Measurements from ENCODE around the gene AKR1C3. TPM values are rescaled to one million over a fixed set of nuclear protein-coding genes. Genes with fewer than 3 reads are reported as not detected.
"Not testable (repeated sequence)": the region's sequence is repeated elsewhere in the genome, so short reads cannot be mapped to it uniquely, and the experiment has no call there.

AKR1C3 gene
- total RNA-seq, 1 experiment from 2014 or later, result 0.55 TPM

- Histone ChIP-seq H3K4me3 (no peak overlapping the region), H3K27ac (no peak overlapping the region), H3K36me3 (no peaks in the 10 kb centered on the region), H3K27me3 (replicated peaks) (no peaks in the 10 kb centered on the region), H3K4me1 (replicated peaks) (no peaks in the 10 kb centered on the region), H3K9me3 (replicated peaks) (peaks cover 5% of the 10 kb centered on the region; the same call in 1 of the 2 replicates)
- DNase-seq (ENCODE audit: low read depth in 1 of 2, low spot score in 2 of 2), result no peak
Measured at GRCh38 chr10:5135581-5135980, 41.4 kb downstream of the AKR1C3 start.

DNA sequence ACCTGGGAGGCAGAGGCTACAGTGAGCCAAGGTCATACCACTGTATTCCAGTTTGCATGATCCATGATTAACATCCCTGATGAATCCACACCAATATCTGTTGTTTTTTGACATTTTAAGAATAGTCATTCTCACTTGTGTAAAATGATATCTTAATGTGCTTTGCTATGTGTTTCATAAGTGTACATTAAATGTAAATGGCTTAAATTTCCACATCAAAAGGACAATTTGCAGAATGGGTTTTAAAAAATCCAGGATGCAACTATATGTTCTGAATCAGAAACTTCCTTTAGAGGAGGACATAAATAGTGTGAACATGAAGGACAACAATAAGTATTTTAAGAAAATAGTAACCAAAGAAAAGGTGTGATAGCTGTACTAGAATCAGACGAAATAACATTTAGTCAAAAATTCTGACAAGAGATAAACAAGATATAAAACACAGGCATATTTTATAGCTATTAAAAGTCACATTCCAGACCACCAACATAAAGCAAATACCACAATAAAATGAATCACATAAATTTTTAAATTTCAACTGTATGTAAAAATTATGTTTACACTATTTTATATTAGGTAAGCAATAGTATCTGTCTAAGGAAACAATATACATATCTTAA, 42.4 kb downstream of the AKR1C3 start:
- H3K27me3 ChIP-seq (replicated peaks), result no peaks in the 10 kb centered on the region
- H3K27ac ChIP-seq, result no peak overlapping the region
- H3K36me3 ChIP-seq, result no peaks in the 10 kb centered on the region
- DNase-seq (ENCODE audit: low read depth in 1 of 2, low spot score in 2 of 2), result no peak
- H3K9me3 ChIP-seq (replicated peaks), result peaks cover 5% of the 10 kb centered on the region; the same call in 1 of the 2 replicates
- H3K4me3 ChIP-seq, result no peak overlapping the region
- no peaks in the 10 kb centered on the region for H3K4me1 ChIP-seq (replicated peaks)

DNA sequence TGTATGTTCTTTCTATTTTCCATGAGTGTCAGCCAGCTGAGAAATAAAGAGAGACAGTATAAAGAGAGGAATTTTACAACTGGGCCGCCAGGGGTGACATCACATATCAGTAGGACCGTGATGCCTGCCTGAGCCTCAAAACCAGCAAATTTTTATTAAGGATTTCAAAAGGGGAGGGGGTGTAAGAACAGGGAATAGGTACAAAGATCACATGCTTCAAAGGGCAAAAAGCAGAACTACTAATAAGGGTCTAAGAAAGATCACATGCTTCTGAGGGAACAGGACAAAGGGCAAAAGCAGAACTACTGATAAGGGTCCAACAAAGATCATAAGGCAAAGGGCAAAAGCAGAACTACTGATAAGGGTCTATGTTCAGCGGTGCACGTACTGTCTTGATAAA, 43.5 kb downstream of the AKR1C3 start:
- H3K4me3 ChIP-seq; H3K27ac ChIP-seq; H3K36me3 ChIP-seq; DNase-seq (ENCODE audit: low read depth in 1 of 2, low spot score in 2 of 2); H3K9me3 ChIP-seq (replicated peaks); H3K4me1 ChIP-seq (replicated peaks); H3K27me3 ChIP-seq (replicated peaks): not testable (repeated sequence)

GRCh38 chr10:5142199-5142598, 48.0 kb downstream of the AKR1C3 start:
- no peak for DNase-seq (ENCODE audit: low read depth in 1 of 2, low spot score in 2 of 2)
- 0 out of 2 replicates have a peak, but pooled peaks cover under 1% of the 10 kb centered on the region for H3K9me3 ChIP-seq (replicated peaks)
- H3K4me3 ChIP-seq, result no peak overlapping the region
- no peak overlapping the region for H3K27ac ChIP-seq
- no peaks in the 10 kb centered on the region for H3K4me1 ChIP-seq (replicated peaks)
- H3K27me3 ChIP-seq (replicated peaks), result no peaks in the 10 kb centered on the region
- H3K36me3 ChIP-seq, result no peaks in the 10 kb centered on the region

DNA sequence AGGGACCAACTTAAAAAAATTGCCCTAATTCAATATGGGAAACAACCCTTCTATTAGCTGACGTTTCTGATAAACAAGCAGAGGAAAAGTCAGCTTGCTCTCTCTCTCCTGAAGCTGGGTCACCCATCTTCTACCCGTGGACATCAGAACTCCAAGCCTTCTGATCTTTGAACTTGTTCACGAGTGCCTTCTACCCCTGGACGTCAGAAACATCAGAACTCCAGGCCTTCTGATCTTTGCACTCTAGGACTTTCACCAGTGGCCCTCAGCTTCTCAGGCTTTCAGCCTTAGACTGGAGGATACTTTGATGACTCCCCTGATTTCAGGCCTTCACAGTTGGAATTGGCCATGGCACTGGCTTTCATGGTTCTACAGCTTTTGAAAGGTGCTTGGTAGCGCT, 48.9 kb downstream of the AKR1C3 start:
- no peaks in the 10 kb centered on the region for H3K27me3 ChIP-seq (replicated peaks)
- no peaks in the 10 kb centered on the region for H3K4me1 ChIP-seq (replicated peaks)
- H3K4me3 ChIP-seq, result no peak overlapping the region
- DNase-seq (ENCODE audit: low read depth in 1 of 2, low spot score in 2 of 2), result no peak
- H3K9me3 ChIP-seq (replicated peaks), result no peaks in the 10 kb centered on the region
- no peaks in the 10 kb centered on the region for H3K36me3 ChIP-seq
- no peak overlapping the region for H3K27ac ChIP-seq

GRCh38 chr10:5146920-5147254, 52.7 kb downstream of the AKR1C3 start:
- no peaks in the 10 kb centered on the region for H3K36me3 ChIP-seq
- no peaks in the 10 kb centered on the region for H3K9me3 ChIP-seq (replicated peaks)
- no peak overlapping the region for H3K27ac ChIP-seq
- H3K27me3 ChIP-seq (replicated peaks), result no peaks in the 10 kb centered on the region
- no peak overlapping the region for H3K4me3 ChIP-seq
- DNase-seq (ENCODE audit: low read depth in 1 of 2, low spot score in 2 of 2), result no peak
- H3K4me1 ChIP-seq (replicated peaks), result no peaks in the 10 kb centered on the region

- H3K9me3 ChIP-seq (replicated peaks), result no peaks in the 10 kb centered on the region
- no peak overlapping the region for H3K27ac ChIP-seq
- DNase-seq (ENCODE audit: low read depth in 1 of 2, low spot score in 2 of 2), result no peak
- no peaks in the 10 kb centered on the region for H3K4me1 ChIP-seq (replicated peaks)
- H3K36me3 ChIP-seq, result no peaks in the 10 kb centered on the region
- H3K4me3 ChIP-seq, result no peak overlapping the region
- H3K27me3 ChIP-seq (replicated peaks), result no peaks in the 10 kb centered on the region
Measured at GRCh38 chr10:5147255-5147980, 53.2 kb downstream of the AKR1C3 start.

GRCh38 chr10:5147981-5148677, 53.9 kb downstream of the AKR1C3 start:
- Histone ChIP-seq H3K4me3 (no peak overlapping the region), H3K4me1 (replicated peaks) (no peaks in the 10 kb centered on the region), H3K9me3 (replicated peaks) (no peaks in the 10 kb centered on the region), H3K36me3 (no peaks in the 10 kb centered on the region), H3K27me3 (replicated peaks) (no peaks in the 10 kb centered on the region), H3K27ac (no peak overlapping the region)
- no peak for DNase-seq (ENCODE audit: low read depth in 1 of 2, low spot score in 2 of 2)

DNA sequence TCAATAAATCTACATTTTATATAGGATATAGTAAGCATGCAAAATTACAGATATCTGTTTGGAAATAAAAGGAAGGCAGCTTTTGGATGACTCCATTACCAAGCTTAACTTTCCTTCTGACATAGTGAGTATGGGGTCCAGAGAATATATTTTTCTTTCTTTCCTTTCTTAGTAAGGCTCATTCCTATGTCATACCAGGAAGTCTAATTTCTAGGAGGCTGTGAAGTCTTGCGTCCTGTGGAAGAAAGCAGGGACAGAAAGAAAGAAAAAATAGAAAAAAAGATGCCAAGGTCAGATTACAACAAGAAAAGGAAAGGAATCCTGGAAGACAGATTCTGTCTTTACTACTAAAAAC, 54.4 kb downstream of the AKR1C3 start:
- no peaks in the 10 kb centered on the region for H3K27me3 ChIP-seq (replicated peaks)
- H3K27ac ChIP-seq, result no peak overlapping the region
- H3K4me1 ChIP-seq (replicated peaks), result no peaks in the 10 kb centered on the region
- no peaks in the 10 kb centered on the region for H3K9me3 ChIP-seq (replicated peaks)
- DNase-seq (ENCODE audit: low read depth in 1 of 2, low spot score in 2 of 2), result no peak
- no peak overlapping the region for H3K4me3 ChIP-seq
- H3K36me3 ChIP-seq, result no peaks in the 10 kb centered on the region

DNA sequence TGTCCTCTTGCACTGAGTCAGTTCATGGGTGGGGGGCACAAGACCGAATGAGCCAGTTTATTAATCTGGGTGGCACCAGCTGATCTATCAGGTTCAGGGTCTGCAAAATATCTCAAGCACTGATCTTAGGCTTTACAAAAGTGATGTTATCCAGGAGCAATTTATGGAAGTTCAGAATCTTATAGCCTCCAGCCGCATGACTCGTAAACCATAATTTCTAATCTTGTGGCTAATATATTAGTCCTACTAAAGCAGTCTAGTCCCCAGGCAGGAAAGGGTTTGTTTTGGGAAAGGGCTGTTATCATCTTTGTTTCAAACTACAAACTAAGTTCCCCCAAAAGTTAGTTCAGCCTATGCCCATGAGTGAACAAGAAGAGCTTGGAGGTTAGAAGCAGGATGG, 56.9 kb downstream of the AKR1C3 start:
- H3K27me3 ChIP-seq (replicated peaks), result no peaks in the 10 kb centered on the region
- no peaks in the 10 kb centered on the region for H3K9me3 ChIP-seq (replicated peaks)
- no peak overlapping the region for H3K4me3 ChIP-seq
- H3K4me1 ChIP-seq (replicated peaks), result no peaks in the 10 kb centered on the region
- no peak overlapping the region for H3K27ac ChIP-seq
- H3K36me3 ChIP-seq, result no peaks in the 10 kb centered on the region
- DNase-seq (ENCODE audit: low read depth in 1 of 2, low spot score in 2 of 2), result no peak

- Histone ChIP-seq H3K9me3 (replicated peaks) (no peaks in the 10 kb centered on the region), H3K4me1 (replicated peaks) (no peaks in the 10 kb centered on the region), H3K4me3 (no peak overlapping the region), H3K27me3 (replicated peaks) (no peaks in the 10 kb centered on the region), H3K36me3 (no peaks in the 10 kb centered on the region), H3K27ac (no peak overlapping the region)
- no peak for DNase-seq (ENCODE audit: low read depth in 1 of 2, low spot score in 2 of 2)
Measured at GRCh38 chr10:5155951-5156350, 61.7 kb downstream of the AKR1C3 start.

Other genes with a start within 250 kb of the AKR1C3 start
- 0.81 and 1.4 TPM in 2 replicates for gene AKR1C1, start 131.0 kb upstream of the AKR1C3 start, total RNA-seq (2014; rRNA removed; shearing (Covaris generic))
- gene AKR1C2, start 90.6 kb upstream of the AKR1C3 start, total RNA-seq (2014; rRNA removed; shearing (Covaris generic)), result 0.18 TPM in 1 of 2 replicates, not detected in the other
- gene AKR1C8, start 90.7 kb downstream of the AKR1C3 start, total RNA-seq (2014; rRNA removed; shearing (Covaris generic)), result 0.16 TPM in 1 of 2 replicates, not detected in the other
- not detected in 2 replicates for gene AKR1C4, start 102.4 kb downstream of the AKR1C3 start, total RNA-seq (2014; rRNA removed; shearing (Covaris generic))

Measured in SJSA1 (cell line).